IMR-90 (cell line): ENCODE results near the gene CPNE2. TPM values are rescaled to one million over a fixed set of nuclear protein-coding genes. Genes with fewer than 3 reads are reported as not detected.

ENCODE experiments used
- ATAC-seq: fragments of 200-7000 bp; cut with Tn5 transposase; 2 replicates; pipeline ENCODE4 v1.9.1; 2020; ENCODE audit warnings: low read depth, mild to moderate bottlenecking, moderate library complexity
- BruUV-seq: library from RNA; stranded (reverse); fragments of 400-500 nt; replicated peaks from 2 replicates; lab custom pipeline; 2021; lab: Mats Ljungman, UMichigan
- CTCF ChIA-PET: fragments of 300-600 bp; formaldehyde crosslinking; extraction: SDS; loops from one replicate; lab custom pipeline; 2021; ENCODE audit warnings: antibody characterized with exemption; lab: Yijun Ruan, JAX
- POLR2A ChIA-PET: fragments of 300-600 bp; sonication (Branson Sonifier 250); formaldehyde crosslinking; loops from one replicate; lab custom pipeline; 2022; ENCODE audit warnings: antibody characterized with exemption; ENCODE audit not compliant: unreplicated experiment; lab: Charles Lee
- DNase-seq: peaks from one replicate; pipeline ENCODE4 v3.0.0; 2013
- H2AFZ ChIP-seq: replicated peaks from 2 replicates; pipeline ENCODE3; 2013; ENCODE audit warnings: low read length, mild to moderate bottlenecking; ENCODE audit not compliant: poor library complexity
- H2AK5ac ChIP-seq: 2 replicates; pipeline ENCODE4 v1.6.1; 2013; ENCODE audit warnings: low read depth, low read length, inconsistent platforms
- H2AK9ac ChIP-seq: replicated peaks from 2 replicates; pipeline ENCODE3; 2013; ENCODE audit warnings: mild to moderate bottlenecking, low read depth, low read length, moderate library complexity; ENCODE audit not compliant: poor library complexity
- H2BK120ac ChIP-seq: 2 replicates; pipeline ENCODE4 v1.6.1; 2013; ENCODE audit warnings: low read depth, low read length, inconsistent platforms
- H2BK15ac ChIP-seq: 3 replicates; pipeline ENCODE4 v1.6.1; 2013; ENCODE audit warnings: low read depth, low read length, inconsistent platforms
- H2BK20ac ChIP-seq: 2 replicates; pipeline ENCODE4 v1.6.1; 2013; ENCODE audit warnings: low read depth, mild to moderate bottlenecking, inconsistent platforms, low read length, moderate library complexity
- H2BK5ac ChIP-seq: 2 replicates; pipeline ENCODE4 v1.6.1; 2013; ENCODE audit warnings: mild to moderate bottlenecking, low read depth, low read length, inconsistent platforms; ENCODE audit not compliant: poor library complexity, severe bottlenecking
- H3K14ac ChIP-seq: replicated peaks from 2 replicates; pipeline ENCODE4 v1.6.1; 2013; ENCODE audit warnings: low read depth, low read length, inconsistent platforms
- H3K18ac ChIP-seq: 2 replicates; pipeline ENCODE4 v1.6.1; 2013; ENCODE audit warnings: low read depth, low read length, control low read depth
- H3K23ac ChIP-seq: 2 replicates; pipeline ENCODE4 v1.6.1; 2013; ENCODE audit warnings: low read depth, low read length, inconsistent platforms
- H3K27ac ChIP-seq: 2 replicates; pipeline ENCODE4 v1.5.1; 2013; ENCODE audit warnings: mild to moderate bottlenecking, control low read depth, low read length; ENCODE audit not compliant: insufficient read depth
- H3K27me3 ChIP-seq: 2 replicates; pipeline ENCODE4 v1.6.1; 2013; ENCODE audit warnings: low read length; ENCODE audit not compliant: control insufficient read depth, insufficient read depth
- H3K36me3 ChIP-seq: 2 replicates; pipeline ENCODE4 v1.6.1; 2013; ENCODE audit warnings: low read length, mixed read lengths; ENCODE audit not compliant: control insufficient read depth, insufficient read depth
- H3K4ac ChIP-seq: 2 replicates; pipeline ENCODE4 v1.6.1; 2013; ENCODE audit warnings: low read depth, low read length, inconsistent platforms
- H3K4me1 ChIP-seq: 2 replicates; pipeline ENCODE4 v1.6.1; 2013; ENCODE audit warnings: low read length, mixed read lengths; ENCODE audit not compliant: control insufficient read depth, insufficient read depth
- H3K4me2 ChIP-seq: 2 replicates; pipeline ENCODE4 v1.6.1; 2013; ENCODE audit warnings: low read depth, mild to moderate bottlenecking, control low read depth, low read length, moderate library complexity
- H3K4me3 ChIP-seq: 2 replicates; pipeline ENCODE4 v1.5.1; 2013; ENCODE audit warnings: low read depth, mild to moderate bottlenecking, control low read depth, low read length, moderate library complexity; ENCODE audit not compliant: insufficient read depth
- H3K56ac ChIP-seq: 2 replicates; pipeline ENCODE4 v1.6.1; 2013; ENCODE audit warnings: low read length, inconsistent platforms; ENCODE audit not compliant: insufficient read depth; ENCODE audit errors: extremely low read depth
- H3K79me1 ChIP-seq, 2 experiments: 2 replicates each; pipeline ENCODE4 v1.6.1; 2013; ENCODE audit warnings: low read length in 2 of 2, inconsistent platforms in 1 of 2, low read depth in 1 of 2
- H3K9ac ChIP-seq: 2 replicates; pipeline ENCODE4 v1.6.1; 2013; ENCODE audit warnings: low read depth, low read length, control low read depth
- H3K9me1 ChIP-seq: 2 replicates; pipeline ENCODE4 v1.6.1; 2013; ENCODE audit warnings: low read length, inconsistent platforms; ENCODE audit not compliant: insufficient read depth
- H3K9me3 ChIP-seq: 2 replicates; pipeline ENCODE4 v1.6.1; 2013; ENCODE audit warnings: low read length; ENCODE audit not compliant: control insufficient read depth, insufficient read depth
- H4K20me1 ChIP-seq: 2 replicates; pipeline ENCODE4 v1.6.1; 2013; ENCODE audit warnings: low read length, inconsistent platforms; ENCODE audit not compliant: insufficient read depth
- H4K5ac ChIP-seq: 2 replicates; pipeline ENCODE4 v1.6.1; 2013; ENCODE audit warnings: mild to moderate bottlenecking, low read depth, low read length, control low read depth
- H4K8ac ChIP-seq, 2 experiments: 2 replicates each; pipeline ENCODE4 v1.6.1; 2013; ENCODE audit warnings: low read depth in 2 of 2, low read length in 2 of 2, control low read depth in 1 of 2, inconsistent platforms in 1 of 2
- H4K91ac ChIP-seq: 2 replicates; pipeline ENCODE4 v1.6.1; 2013; ENCODE audit warnings: low read depth, low read length, inconsistent platforms; ENCODE audit not compliant: insufficient read depth
- BHLHE40 ChIP-seq: fragments of 150-350 bp; IDR thresholded peaks from 2 replicates; pipeline ENCODE4 v1.6.1; 2016; ENCODE audit warnings: mild to moderate bottlenecking, low read depth, low read length
- CEBPB ChIP-seq: IDR thresholded peaks from 2 replicates; pipeline ENCODE4 v1.6.1; 2012; ENCODE audit warnings: low read depth, low read length, improper control_type of control experiment
- CHD1 ChIP-seq: IDR thresholded peaks from 2 replicates; pipeline ENCODE4 v1.6.1; 2012; ENCODE audit warnings: low read depth, low read length, improper control_type of control experiment
- MAFK ChIP-seq: IDR thresholded peaks from 2 replicates; pipeline ENCODE4 v1.6.1; 2012; ENCODE audit warnings: low read depth, low read length, improper control_type of control experiment
- MXI1 ChIP-seq: IDR thresholded peaks from 2 replicates; pipeline ENCODE4 v1.6.1; 2012; ENCODE audit warnings: low read depth, mild to moderate bottlenecking, low read length, moderate library complexity, borderline replicate concordance
- POLR2A ChIP-seq: IDR thresholded peaks from 2 replicates; pipeline ENCODE4 v1.6.1; 2012; ENCODE audit warnings: mild to moderate bottlenecking, low read depth, low read length
- RAD21 ChIP-seq: IDR thresholded peaks from 2 replicates; pipeline ENCODE4 v1.6.1; 2012; ENCODE audit warnings: low read length, improper control_type of control experiment
- RCOR1 ChIP-seq: IDR thresholded peaks from 2 replicates; pipeline ENCODE4 v1.6.1; 2012; ENCODE audit warnings: mild to moderate bottlenecking, low read length, improper control_type of control experiment; ENCODE audit not compliant: insufficient replicate concordance
- SMC3 ChIP-seq: fragments of 150-350 bp; IDR thresholded peaks from 2 replicates; pipeline ENCODE4 v1.6.1; 2016; ENCODE audit warnings: low read depth, mild to moderate bottlenecking, antibody characterized with exemption, low read length, moderate library complexity
- WGBS, 2 experiments: methylation state at CpG; one replicate each; pipeline versions ENCODE4 v1.1.5 to v1.1.7; 2013; ENCODE audit warnings: missing lambda C conversion rate in 2 of 2; ENCODE audit not compliant: insufficient read length in 1 of 2; ENCODE audit errors: extremely low coverage in 2 of 2; 5-methylcytosine and 5-hydroxymethylcytosine counted together
- dilution Hi-C: fragments of 300-500 bp; cut with HindIII; formaldehyde crosslinking; loops from one replicate; pipeline ENCODE4 v1.14.3; 2018; ENCODE audit warnings: low sequenced_read_pairs; ENCODE audit not compliant: unreplicated experiment
- in situ Hi-C: fragments of 300-500 bp; cut with MboI; formaldehyde crosslinking; loops from 3 replicates; pipeline ENCODE4 v1.14.3; 2019; ENCODE audit warnings: low sequenced_read_pairs, inconsistent platforms, mixed read lengths
- intact Hi-C: fragments of 100-400 bp; cut with micrococcal nuclease; formaldehyde crosslinking; loops from 2 replicates; pipeline ENCODE4 v1.10.0; 2022
- polyA plus RNA-seq, 3 experiments: library from polyadenylated mRNA; depleted of rRNA; stranded (reverse); fragments of >200 nt; gene quantifications; 2 replicates each; pipeline ENCODE4 v1.2.3, GENCODE V29; 2012; ENCODE audit warnings: low replicate concordance in 1 of 3
- total RNA-seq: library from RNA; depleted of rRNA; stranded (reverse); fragments of >200 nt; gene quantifications from 2 replicates; pipeline ENCODE4 v1.2.3, GENCODE V29; 2012
- TF ChIP-seq, protein P1 (sequence below): fragments of 150-350 bp; IDR thresholded peaks from 2 replicates; pipeline ENCODE4 v1.6.1; 2017; ENCODE audit warnings: mild to moderate bottlenecking, antibody characterized with exemption, low read length, low read depth
- TF ChIP-seq, protein P2 (sequence below): fragments of 150-350 bp; IDR thresholded peaks from 2 replicates; pipeline ENCODE4 v1.6.1; 2016; ENCODE audit warnings: low read depth, mild to moderate bottlenecking, low read length, moderate library complexity, borderline replicate concordance

CPNE2 gene
- total and polyA plus RNA-seq, 2 of the 4 experiments (the other 2 are of a cell fraction) = 15.4 to 48.0 TPM

- TF ChIP-seq MAFK (no peak), RCOR1 (no peak), MXI1 (no peak), CHD1 (no peak)
These were observed 7.4 kb upstream of the CPNE2 start (continued) for GRCh38 chr16:57084996-57085395.

DNA sequence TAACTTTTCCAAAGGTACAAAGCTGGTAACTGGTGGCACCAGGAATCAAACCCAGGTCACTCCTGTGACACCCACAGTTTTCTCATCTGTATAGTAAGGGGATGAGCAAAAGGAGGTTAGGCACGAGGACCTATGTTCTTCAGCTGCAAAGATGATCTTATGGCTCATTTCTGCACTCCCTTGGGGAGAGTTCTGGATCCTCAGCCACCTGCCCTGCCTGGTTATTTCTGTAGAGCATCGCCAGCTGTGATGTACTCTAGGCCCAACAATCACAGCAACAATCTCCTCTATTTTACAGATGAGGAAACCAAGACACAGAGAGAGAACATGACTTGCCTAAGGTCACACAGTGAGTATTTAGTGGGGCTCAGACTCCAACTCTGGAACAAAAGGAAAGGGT, 5.4 kb upstream of the CPNE2 start:
- Histone ChIP-seq H3K27me3 (peaks cover 9% of the 10 kb centered on the region; the same call in 1 of the 2 replicates), H2BK20ac (no peak overlapping the region), H3K18ac (no peak overlapping the region), H2BK120ac (no peak overlapping the region), H2BK5ac (no peak overlapping the region), H4K91ac (no peak overlapping the region), H2AK5ac (no peak overlapping the region), H3K4ac (no peak overlapping the region), H3K56ac (no peak overlapping the region), H3K79me1 (no peaks in the 10 kb centered on the region), H3K23ac (no peak overlapping the region), H3K9me3 (no peaks in the 10 kb centered on the region), H2AFZ (no peak overlapping the region), H3K36me3 (peaks cover 3% of the 10 kb centered on the region; the same call in 1 of the 2 replicates), H3K27ac (no peak overlapping the region), H2BK15ac (no peak overlapping the region), H3K9me1 (no peaks in the 10 kb centered on the region), H3K14ac (no peak overlapping the region), H2AK9ac (no peak overlapping the region), H4K5ac (no peak overlapping the region), H3K4me1 (0 out of 2 replicates have a peak, but pooled peaks cover 2% of the 10 kb centered on the region), H3K9ac (no peak overlapping the region), H4K20me1 (no peaks in the 10 kb centered on the region), H4K8ac (no peak overlapping the region), H3K4me2 (no peak overlapping the region), H3K4me3 (no peak overlapping the region)
- CTCF ChIA-PET = no interaction called here
- no peak for DNase-seq
- intact Hi-C loops (no loop called here), in situ Hi-C loops (loop anchor here (5.0 to 10.0 kb wide), 3 partner anchors 80 to 328 kb away; no protein-coding TSS in a partner anchor), dilution Hi-C loops (no loop called here)
- no CpG with 5 or more reads among the region's 2 CpGs for WGBS, 2 experiments
- POLR2A ChIA-PET = no interaction called here
- TF ChIP-seq RAD21 = no peak
- no peak for TF ChIP-seq POLR2A
- TF ChIP-seq SMC3 = no peak
- TF ChIP-seq, protein P1, sequence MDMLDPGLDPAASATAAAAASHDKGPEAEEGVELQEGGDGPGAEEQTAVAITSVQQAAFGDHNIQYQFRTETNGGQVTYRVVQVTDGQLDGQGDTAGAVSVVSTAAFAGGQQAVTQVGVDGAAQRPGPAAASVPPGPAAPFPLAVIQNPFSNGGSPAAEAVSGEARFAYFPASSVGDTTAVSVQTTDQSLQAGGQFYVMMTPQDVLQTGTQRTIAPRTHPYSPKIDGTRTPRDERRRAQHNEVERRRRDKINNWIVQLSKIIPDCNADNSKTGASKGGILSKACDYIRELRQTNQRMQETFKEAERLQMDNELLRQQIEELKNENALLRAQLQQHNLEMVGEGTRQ = no peak
- no peak for TF ChIP-seq BHLHE40
- TF ChIP-seq, protein P2, sequence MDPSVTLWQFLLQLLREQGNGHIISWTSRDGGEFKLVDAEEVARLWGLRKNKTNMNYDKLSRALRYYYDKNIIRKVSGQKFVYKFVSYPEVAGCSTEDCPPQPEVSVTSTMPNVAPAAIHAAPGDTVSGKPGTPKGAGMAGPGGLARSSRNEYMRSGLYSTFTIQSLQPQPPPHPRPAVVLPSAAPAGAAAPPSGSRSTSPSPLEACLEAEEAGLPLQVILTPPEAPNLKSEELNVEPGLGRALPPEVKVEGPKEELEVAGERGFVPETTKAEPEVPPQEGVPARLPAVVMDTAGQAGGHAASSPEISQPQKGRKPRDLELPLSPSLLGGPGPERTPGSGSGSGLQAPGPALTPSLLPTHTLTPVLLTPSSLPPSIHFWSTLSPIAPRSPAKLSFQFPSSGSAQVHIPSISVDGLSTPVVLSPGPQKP = no peak
- no peak for TF ChIP-seq MAFK
- TF ChIP-seq MXI1 = no peak
- TF ChIP-seq CEBPB = no peak
- ATAC-seq = no peak
- no TSS peak for BruUV-seq
